ENCODE measurements around the gene NECTIN1.

NECTIN1 gene

DNA sequence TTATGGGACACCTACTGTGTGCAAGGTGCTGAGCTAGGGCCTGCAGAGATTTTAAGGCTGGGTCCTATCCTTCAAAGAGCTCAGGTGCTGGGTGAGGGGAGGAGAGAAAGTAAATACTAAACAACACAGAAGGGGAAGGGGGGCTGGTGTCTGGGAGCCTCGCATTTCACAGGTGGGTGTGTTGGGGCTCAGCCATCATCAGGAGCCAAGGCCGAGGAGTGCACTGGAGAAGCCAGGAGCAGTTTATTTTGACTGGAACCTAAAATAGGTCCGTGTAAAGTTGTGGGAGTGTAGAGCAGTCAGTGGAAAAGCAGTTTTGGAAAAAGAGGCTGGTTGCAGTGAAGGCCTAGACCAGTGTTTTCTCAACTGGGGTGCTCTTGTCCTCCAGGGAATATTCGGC, 17.5 kb downstream of the NECTIN1 start:
- Histone ChIP-seq H3K79me1 (ENCODE audit: low read length) (no peaks in the 10 kb centered on the region), H3K9ac (ENCODE audit: low read length) (no peak overlapping the region), H3K4me3 (ENCODE audit: low read depth, low read length) (no peak overlapping the region), H2AFZ (ENCODE audit: insufficient read depth, low read length, poor library complexity) (no peak overlapping the region), H3K27ac (ENCODE audit: low read depth, low read length) (no peak overlapping the region), H3K18ac (ENCODE audit: low read length) (no peak overlapping the region), H3K79me2 (ENCODE audit: control insufficient read depth, insufficient read depth, low read length, poor library complexity) (no peaks in the 10 kb centered on the region), H2AK5ac (ENCODE audit: low read length) (no peak overlapping the region), H2BK5ac (ENCODE audit: low read depth, low read length, poor library complexity) (no peak overlapping the region), H3K14ac (ENCODE audit: low read length) (no peak overlapping the region), H4K12ac (ENCODE audit: low read depth, low read length) (no peak overlapping the region), H4K8ac (ENCODE audit: low read depth, low read length) (no peak overlapping the region), H3K4me2 (ENCODE audit: low read length) (no peak overlapping the region), H2BK12ac (ENCODE audit: low read length) (no peak overlapping the region), H3K27me3 (ENCODE audit: insufficient read depth, low read length) (no peaks in the 10 kb centered on the region), H4K91ac (ENCODE audit: low read depth, low read length) (no peak overlapping the region), H3K9me3 (ENCODE audit: insufficient read depth, low read depth, low read length) (no peaks in the 10 kb centered on the region), H3K4ac (ENCODE audit: low read depth, low read length) (no peak overlapping the region), H3K4me1 (ENCODE audit: control insufficient read depth in 1 of 2, insufficient read depth in 2 of 2, low read length in 2 of 2) (peaks cover 2 to 8% of the 10 kb centered on the region in 2 experiments), H3K23ac (ENCODE audit: low read length) (no peak overlapping the region), H2BK120ac (ENCODE audit: insufficient read depth, low read length, poor library complexity) (no peak overlapping the region), H3K36me3 (ENCODE audit: control insufficient read depth in 1 of 2, insufficient read depth in 2 of 2, low read length in 2 of 2) (no peaks in the 10 kb centered on the region)
- DNase-seq, result no peak
- no CpG with 5 or more reads among the region's 4 CpGs for WGBS (ENCODE audit: extremely low coverage, insufficient coverage, insufficient read length)

DNA sequence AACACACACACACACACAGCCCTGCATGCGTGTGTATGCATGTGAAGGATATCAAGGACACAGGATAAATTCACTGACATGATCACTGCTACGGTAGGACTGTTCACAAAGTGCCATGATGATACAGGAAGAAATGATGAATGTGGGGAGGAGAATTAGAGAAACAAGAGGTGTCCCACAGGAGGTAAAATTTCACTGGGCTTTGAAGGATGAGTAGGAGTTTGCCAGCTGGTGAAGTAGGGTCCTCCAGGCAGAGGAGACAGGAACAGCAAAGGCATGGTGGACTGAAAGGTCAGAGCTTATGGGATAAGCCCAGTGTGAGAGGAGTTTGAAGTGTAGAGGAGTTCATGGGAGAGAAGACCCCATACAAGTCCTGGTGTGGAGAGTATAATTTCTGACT, 18.6 kb downstream of the NECTIN1 start:
- Histone ChIP-seq H4K91ac (ENCODE audit: low read depth, low read length) (no peak overlapping the region), H3K36me3 (ENCODE audit: control insufficient read depth in 1 of 2, insufficient read depth in 2 of 2, low read length in 2 of 2) (no peaks in the 10 kb centered on the region), H3K18ac (ENCODE audit: low read length) (no peak overlapping the region), H4K8ac (ENCODE audit: low read depth, low read length) (no peak overlapping the region), H3K23ac (ENCODE audit: low read length) (no peak overlapping the region), H2AK5ac (ENCODE audit: low read length) (no peak overlapping the region), H4K12ac (ENCODE audit: low read depth, low read length) (no peak overlapping the region), H3K4me3 (ENCODE audit: low read depth, low read length) (no peak overlapping the region), H3K14ac (ENCODE audit: low read length) (no peak overlapping the region), H3K79me2 (ENCODE audit: control insufficient read depth, insufficient read depth, low read length, poor library complexity) (no peaks in the 10 kb centered on the region), H2BK120ac (ENCODE audit: insufficient read depth, low read length, poor library complexity) (no peak overlapping the region), H3K79me1 (ENCODE audit: low read length) (no peaks in the 10 kb centered on the region), H2BK5ac (ENCODE audit: low read depth, low read length, poor library complexity) (no peak overlapping the region), H3K9me3 (ENCODE audit: insufficient read depth, low read depth, low read length) (no peaks in the 10 kb centered on the region), H3K27me3 (ENCODE audit: insufficient read depth, low read length) (no peaks in the 10 kb centered on the region), H2BK12ac (ENCODE audit: low read length) (no peak overlapping the region), H3K9ac (ENCODE audit: low read length) (no peak overlapping the region), H2AFZ (ENCODE audit: insufficient read depth, low read length, poor library complexity) (no peak overlapping the region), H3K4me1 (ENCODE audit: control insufficient read depth in 1 of 2, insufficient read depth in 2 of 2, low read length in 2 of 2) (peaks cover 2 to 6% of the 10 kb centered on the region in 2 experiments), H3K4ac (ENCODE audit: low read depth, low read length) (no peak overlapping the region), H3K4me2 (ENCODE audit: low read length) (no peak overlapping the region), H3K27ac (ENCODE audit: low read depth, low read length) (no peak overlapping the region)
- DNase-seq, result no peak
- no CpG with 5 or more reads among the region's 2 CpGs for WGBS (ENCODE audit: extremely low coverage, insufficient coverage, insufficient read length)

DNA sequence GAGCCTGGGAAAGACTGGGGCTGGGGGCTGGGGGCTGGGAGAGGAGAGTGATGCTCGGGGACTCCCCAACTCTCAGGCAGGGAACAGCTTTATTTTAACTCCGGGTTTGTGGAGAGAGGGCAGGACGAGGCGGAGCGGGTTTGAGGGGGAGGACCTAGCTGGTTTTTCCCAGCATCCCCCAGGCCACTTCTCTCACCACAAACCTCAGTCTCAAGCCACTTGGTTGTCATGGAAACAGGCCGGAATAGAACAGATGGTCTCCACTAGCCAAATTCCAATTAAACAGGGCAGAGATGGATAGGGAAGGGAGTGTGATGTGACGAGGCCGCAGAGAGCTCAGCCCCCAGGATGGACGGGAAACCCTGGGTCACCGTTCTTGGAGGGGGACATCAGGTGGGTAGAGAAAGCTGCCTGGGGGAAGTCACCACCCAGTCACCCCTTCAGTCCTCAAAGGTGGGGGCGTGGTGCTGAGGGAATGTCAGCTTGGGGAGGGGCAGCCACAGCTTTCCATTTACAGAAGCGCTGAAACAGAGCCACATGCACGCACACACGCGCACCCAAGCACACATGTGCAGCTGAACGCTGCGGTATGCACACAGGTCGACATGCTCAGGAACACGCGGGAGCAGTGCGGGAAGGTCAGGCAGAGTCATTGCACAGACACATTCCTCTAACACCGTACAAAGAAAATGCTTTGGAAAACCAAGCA, 19.2 kb downstream of the NECTIN1 start:
- no CpG with 5 or more reads among the region's 22 CpGs for WGBS (ENCODE audit: extremely low coverage, insufficient coverage, insufficient read length)
- no peak overlapping the region for H3K9ac ChIP-seq (ENCODE audit: low read length)
- no peak overlapping the region for H2AK5ac ChIP-seq (ENCODE audit: low read length)

DNA sequence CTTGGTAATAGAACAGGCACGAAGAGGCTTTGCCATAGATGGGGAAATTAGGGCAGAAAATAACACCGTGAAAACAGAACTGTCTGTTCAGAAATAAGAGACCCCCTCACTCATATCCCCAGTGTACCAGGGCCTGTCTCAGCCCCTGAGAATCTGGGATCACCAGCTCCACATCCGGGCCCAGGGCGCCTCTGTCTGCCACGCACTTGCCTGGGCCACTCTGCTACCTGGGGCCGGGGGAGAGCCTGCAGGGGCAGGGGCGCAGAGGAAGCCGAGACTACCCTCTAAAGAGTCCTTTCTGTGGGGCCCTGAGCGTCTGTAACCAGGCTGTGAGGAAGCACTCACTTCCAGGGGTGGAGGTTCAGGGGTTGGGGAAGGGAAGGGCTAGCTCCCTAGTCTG, 19.8 kb downstream of the NECTIN1 start:
- Histone ChIP-seq H3K9ac (ENCODE audit: low read length) (no peak overlapping the region), H3K36me3 (ENCODE audit: control insufficient read depth in 1 of 2, insufficient read depth in 2 of 2, low read length in 2 of 2) (no peaks in the 10 kb centered on the region), H2AFZ (ENCODE audit: insufficient read depth, low read length, poor library complexity) (no peak overlapping the region), H2BK120ac (ENCODE audit: insufficient read depth, low read length, poor library complexity) (no peak overlapping the region), H3K79me2 (ENCODE audit: control insufficient read depth, insufficient read depth, low read length, poor library complexity) (no peaks in the 10 kb centered on the region), H3K4me2 (ENCODE audit: low read length) (no peak overlapping the region), H3K23ac (ENCODE audit: low read length) (no peak overlapping the region), H3K4me1 (ENCODE audit: control insufficient read depth in 1 of 2, insufficient read depth in 2 of 2, low read length in 2 of 2) (peaks cover 2 to 6% of the 10 kb centered on the region in 2 experiments), H3K14ac (ENCODE audit: low read length) (no peak overlapping the region), H2AK5ac (ENCODE audit: low read length) (no peak overlapping the region), H3K9me3 (ENCODE audit: insufficient read depth, low read depth, low read length) (no peaks in the 10 kb centered on the region), H4K12ac (ENCODE audit: low read depth, low read length) (no peak overlapping the region), H3K18ac (ENCODE audit: low read length) (no peak overlapping the region), H2BK12ac (ENCODE audit: low read length) (no peak overlapping the region), H3K4me3 (ENCODE audit: low read depth, low read length) (no peak overlapping the region), H3K27me3 (ENCODE audit: insufficient read depth, low read length) (no peaks in the 10 kb centered on the region), H4K91ac (ENCODE audit: low read depth, low read length) (no peak overlapping the region), H3K4ac (ENCODE audit: low read depth, low read length) (no peak overlapping the region), H2BK5ac (ENCODE audit: low read depth, low read length, poor library complexity) (no peak overlapping the region), H4K8ac (ENCODE audit: low read depth, low read length) (no peak overlapping the region), H3K27ac (ENCODE audit: low read depth, low read length) (no peak overlapping the region), H3K79me1 (ENCODE audit: low read length) (no peaks in the 10 kb centered on the region)
- no peak for DNase-seq
- no CpG with 5 or more reads among the region's 9 CpGs for WGBS (ENCODE audit: extremely low coverage, insufficient coverage, insufficient read length)

More for the DNA sequence above, 19.2 kb downstream of the NECTIN1 start:
- Histone ChIP-seq H3K23ac (ENCODE audit: low read length) (no peak overlapping the region), H3K9me3 (ENCODE audit: insufficient read depth, low read depth, low read length) (no peaks in the 10 kb centered on the region), H2AFZ (ENCODE audit: insufficient read depth, low read length, poor library complexity) (no peak overlapping the region), H3K18ac (ENCODE audit: low read length) (no peak overlapping the region), H3K4ac (ENCODE audit: low read depth, low read length) (no peak overlapping the region), H3K14ac (ENCODE audit: low read length) (no peak overlapping the region), H3K4me3 (ENCODE audit: low read depth, low read length) (no peak overlapping the region), H3K79me2 (ENCODE audit: control insufficient read depth, insufficient read depth, low read length, poor library complexity) (no peaks in the 10 kb centered on the region), H3K79me1 (ENCODE audit: low read length) (no peaks in the 10 kb centered on the region), H4K12ac (ENCODE audit: low read depth, low read length) (no peak overlapping the region), H3K4me2 (ENCODE audit: low read length) (no peak overlapping the region), H4K91ac (ENCODE audit: low read depth, low read length) (no peak overlapping the region), H4K8ac (ENCODE audit: low read depth, low read length) (no peak overlapping the region), H2BK120ac (ENCODE audit: insufficient read depth, low read length, poor library complexity) (no peak overlapping the region), H3K27me3 (ENCODE audit: insufficient read depth, low read length) (no peaks in the 10 kb centered on the region), H2BK12ac (ENCODE audit: low read length) (no peak overlapping the region), H2BK5ac (ENCODE audit: low read depth, low read length, poor library complexity) (no peak overlapping the region), H3K4me1 (ENCODE audit: control insufficient read depth in 1 of 2, insufficient read depth in 2 of 2, low read length in 2 of 2) (peaks cover 2 to 6% of the 10 kb centered on the region in 2 experiments), H3K27ac (ENCODE audit: low read depth, low read length) (no peak overlapping the region), H3K36me3 (ENCODE audit: control insufficient read depth in 1 of 2, insufficient read depth in 2 of 2, low read length in 2 of 2) (no peaks in the 10 kb centered on the region)
- no peak for DNase-seq

Measured in trophoblast cell (in vitro differentiated cells and primary cell).